NCI-H524 (cell line): ENCODE results near the gene BAIAP2L1.
A peak's percentile ranks its signal among the peaks of the same experiment; 100 is the strongest.

Experiments
- DNase-seq, 2 experiments: peaks; one replicate each; lab custom pipeline; 2025; lab: John Stamatoyannopoulos, UW

The BAIAP2L1 gene

GRCh38 chr7:98294798-98295382 is 106.0 kb downstream of the BAIAP2L1 start:
- DNase-seq, result peak; percentile 9 to 57

- DNase-seq, result no peak
Observed at GRCh38 chr7:98294326-98294725, 106.6 kb downstream of the BAIAP2L1 start.

GRCh38 chr7:98293746-98294145 is 107.1 kb downstream of the BAIAP2L1 start:
- no peak for DNase-seq

GRCh38 chr7:98293265-98293664 is 107.6 kb downstream of the BAIAP2L1 start:
- no peak for DNase-seq

- DNase-seq, result no peak
Observed at GRCh38 chr7:98291717-98292116, 109.2 kb downstream of the BAIAP2L1 start.

GRCh38 chr7:98289333-98289875 is 111.5 kb downstream of the BAIAP2L1 start:
- DNase-seq, result no peak

- no peak for DNase-seq
Observed at GRCh38 chr7:98288064-98288823, 112.6 kb downstream of the BAIAP2L1 start.

GRCh38 chr7:98287486-98287959 is 113.4 kb downstream of the BAIAP2L1 start:
- DNase-seq, result no peak

GRCh38 chr7:98286701-98287485 is 114.0 kb downstream of the BAIAP2L1 start:
- no peak for DNase-seq

GRCh38 chr7:98286093-98286539 is 114.8 kb downstream of the BAIAP2L1 start:
- DNase-seq, result no peak

GRCh38 chr7:98285157-98286092 is 115.5 kb downstream of the BAIAP2L1 start:
- no peak for DNase-seq

GRCh38 chr7:98284335-98285036 is 116.4 kb downstream of the BAIAP2L1 start:
- no peak for DNase-seq

GRCh38 chr7:98283887-98284222 is 117.0 kb downstream of the BAIAP2L1 start:
- no peak for DNase-seq

GRCh38 chr7:98283127-98283886 is 117.6 kb downstream of the BAIAP2L1 start:
- no peak for DNase-seq

GRCh38 chr7:98282703-98283102 is 118.2 kb downstream of the BAIAP2L1 start:
- DNase-seq, result no peak

- DNase-seq, result no peak
Observed at GRCh38 chr7:98281757-98282606, 118.9 kb downstream of the BAIAP2L1 start.

- peak; percentile 63 to 83 for DNase-seq
Observed at GRCh38 chr7:98280791-98281756, 119.8 kb downstream of the BAIAP2L1 start, which contains the start of gene BRI3. TSS of gene BRI3 (plus strand) at chr7:98281686. CDS start at chr7:98281796, 110 bp downstream.

GRCh38 chr7:98280296-98280695 is 120.6 kb downstream of the BAIAP2L1 start:
- DNase-seq, result no peak
